Loucy (cell line): ENCODE results near the gene PLA2G2F.

Source experiments
- EZH2phosphoT487 ChIP-seq: fragments of 200-600 bp; IDR thresholded peaks from 2 replicates; pipeline ENCODE4 v1.6.1; 2018; ENCODE audit warnings: antibody characterized with exemption, mild to moderate bottlenecking, moderate library complexity, borderline replicate concordance
- TF ChIP-seq, protein P1 (sequence below): fragments of 200-600 bp; sonication (generic); conservative IDR thresholded peaks from 2 replicates; pipeline ENCODE4 v1.5.1; 2014; ENCODE audit warnings: mild to moderate bottlenecking, antibody characterized with exemption, low read length

DNA sequence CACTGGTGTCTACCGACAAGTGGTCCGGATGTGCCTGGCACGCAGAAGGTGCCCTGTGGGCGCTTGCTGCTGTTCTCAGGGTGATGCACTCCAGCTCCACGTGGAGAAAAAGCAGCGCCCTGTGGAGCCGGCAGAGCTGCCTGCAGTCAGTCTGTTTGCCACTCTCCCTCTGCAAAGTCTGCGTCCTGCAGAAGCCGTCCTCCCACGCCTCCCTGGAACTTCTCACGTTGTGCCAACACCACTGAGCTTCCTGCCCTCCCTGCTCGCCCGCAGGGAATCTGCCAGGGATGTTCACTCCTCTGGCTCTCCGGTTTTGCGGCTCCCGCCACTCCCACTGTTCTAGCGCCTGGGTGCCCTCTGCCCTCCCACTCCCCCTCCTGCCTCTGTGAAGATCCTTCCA lies 26.9 kb downstream of the PLA2G2F start:
- TF ChIP-seq, protein P1, sequence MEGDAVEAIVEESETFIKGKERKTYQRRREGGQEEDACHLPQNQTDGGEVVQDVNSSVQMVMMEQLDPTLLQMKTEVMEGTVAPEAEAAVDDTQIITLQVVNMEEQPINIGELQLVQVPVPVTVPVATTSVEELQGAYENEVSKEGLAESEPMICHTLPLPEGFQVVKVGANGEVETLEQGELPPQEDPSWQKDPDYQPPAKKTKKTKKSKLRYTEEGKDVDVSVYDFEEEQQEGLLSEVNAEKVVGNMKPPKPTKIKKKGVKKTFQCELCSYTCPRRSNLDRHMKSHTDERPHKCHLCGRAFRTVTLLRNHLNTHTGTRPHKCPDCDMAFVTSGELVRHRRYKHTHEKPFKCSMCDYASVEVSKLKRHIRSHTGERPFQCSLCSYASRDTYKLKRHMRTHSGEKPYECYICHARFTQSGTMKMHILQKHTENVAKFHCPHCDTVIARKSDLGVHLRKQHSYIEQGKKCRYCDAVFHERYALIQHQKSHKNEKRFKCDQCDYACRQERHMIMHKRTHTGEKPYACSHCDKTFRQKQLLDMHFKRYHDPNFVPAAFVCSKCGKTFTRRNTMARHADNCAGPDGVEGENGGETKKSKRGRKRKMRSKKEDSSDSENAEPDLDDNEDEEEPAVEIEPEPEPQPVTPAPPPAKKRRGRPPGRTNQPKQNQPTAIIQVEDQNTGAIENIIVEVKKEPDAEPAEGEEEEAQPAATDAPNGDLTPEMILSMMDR: no peak
- TF ChIP-seq EZH2phosphoT487: no peak
